Measurements from ENCODE around the gene TRIM33. TPM values are rescaled to one million over a fixed set of nuclear protein-coding genes. Genes with fewer than 3 reads are reported as not detected.

The TRIM33 gene
- total and polyA plus RNA-seq, 2 donors (not counting 3 experiments of a cell fraction or from before 2014, with no cell fraction given) = 10.3 to 29.1 TPM

GRCh38 chr1:114387010-114387360 is 124.0 kb downstream of the TRIM33 start:
- BruUV-seq (replicated peaks) = no TSS peak
- CTCF ChIA-PET = interaction anchor here (1.8 to 1.9 kb wide), 2 partner anchors 20 to 408 kb away, joined by 5 to 7 read pairs; partner anchors contain the start of gene OLFML3

More at GRCh38 chr1:114387010-114387360, 124.0 kb downstream of the TRIM33 start:
- Histone ChIP-seq H4K20me1 (replicated peaks; ENCODE audit: control insufficient read depth, extremely low read depth, insufficient read depth, low read length) (no peaks in the 10 kb centered on the region), H2AFZ (ENCODE audit: low read depth, low read length) (no peak overlapping the region), H3K36me3 (ENCODE audit: control insufficient read depth in 2 of 2, extremely low read depth in 1 of 2, insufficient read depth in 2 of 2, low read length in 2 of 2) (no peaks in the 10 kb centered on the region), H3K27me3 (ENCODE audit: control insufficient read depth in 2 of 2, insufficient read depth in 2 of 2, low read length in 2 of 2) (no peaks in the 10 kb centered on the region), H3K9me3 (replicated peaks; ENCODE audit: control insufficient read depth, insufficient read depth, low read length) (no peaks in the 10 kb centered on the region), H3K4me2 (ENCODE audit: insufficient read depth, low read length) (no peak overlapping the region), H3K27ac (ENCODE audit: insufficient read depth, low read depth, low read length) (no peak overlapping the region), H3K4me3 (replicated peaks in 1 of 3; ENCODE audit: insufficient read depth in 1 of 3, low read depth in 1 of 3, low read length in 3 of 3) (no peak overlapping the region), H3K9me1 (replicated peaks; ENCODE audit: control insufficient read depth, extremely low read depth, insufficient read depth, low read length) (no peaks in the 10 kb centered on the region), H3K9ac (replicated peaks; ENCODE audit: extremely low read depth, insufficient read depth, low read length) (no peak overlapping the region), H3K4me1 (ENCODE audit: control insufficient read depth, extremely low read depth, insufficient read depth, low read length) (no peaks in the 10 kb centered on the region), H3K79me2 (ENCODE audit: control insufficient read depth, insufficient read depth, low read length) (no peaks in the 10 kb centered on the region)
- FAIRE-seq (no peak), DNase-seq (ENCODE audit: low read depth, low spot score) (no peak)
- intact Hi-C loops (cut with micrococcal nuclease) (no loop called here), dilution Hi-C loops (cut with MboI; ENCODE audit: extremely low pct_ligation_motif_present, low sequenced_read_pairs) (no loop called here)
- TF ChIP-seq MYC (IDR thresholded peaks at IDR 0.05; ENCODE audit: low read depth, low read length) (no peak), JUN (IDR thresholded peaks at IDR 0.05; ENCODE audit: borderline replicate concordance, insufficient read depth, insufficient read length, low read depth) (no peak), GATA2 (IDR thresholded peaks at IDR 0.05; ENCODE audit: insufficient read depth, insufficient read length, low read depth, low read length) (no peak), POLR2A (IDR thresholded peaks at IDR 0.05; ENCODE audit: low read depth, low read length) (no peak), POLR2AphosphoS5 (IDR thresholded peaks at IDR 0.05; ENCODE audit: insufficient read depth, low read depth, low read length) (no peak), MAX (IDR thresholded peaks at IDR 0.05; ENCODE audit: insufficient read depth, insufficient read length) (no peak), EZH2 (IDR thresholded peaks at IDR 0.05; ENCODE audit: borderline replicate concordance, low read depth, low read length, severe bottlenecking) (no peak), FOS (IDR thresholded peaks at IDR 0.05; ENCODE audit: borderline replicate concordance, insufficient read depth, low read length) (no peak)
- TF ChIP-seq, protein P1, sequence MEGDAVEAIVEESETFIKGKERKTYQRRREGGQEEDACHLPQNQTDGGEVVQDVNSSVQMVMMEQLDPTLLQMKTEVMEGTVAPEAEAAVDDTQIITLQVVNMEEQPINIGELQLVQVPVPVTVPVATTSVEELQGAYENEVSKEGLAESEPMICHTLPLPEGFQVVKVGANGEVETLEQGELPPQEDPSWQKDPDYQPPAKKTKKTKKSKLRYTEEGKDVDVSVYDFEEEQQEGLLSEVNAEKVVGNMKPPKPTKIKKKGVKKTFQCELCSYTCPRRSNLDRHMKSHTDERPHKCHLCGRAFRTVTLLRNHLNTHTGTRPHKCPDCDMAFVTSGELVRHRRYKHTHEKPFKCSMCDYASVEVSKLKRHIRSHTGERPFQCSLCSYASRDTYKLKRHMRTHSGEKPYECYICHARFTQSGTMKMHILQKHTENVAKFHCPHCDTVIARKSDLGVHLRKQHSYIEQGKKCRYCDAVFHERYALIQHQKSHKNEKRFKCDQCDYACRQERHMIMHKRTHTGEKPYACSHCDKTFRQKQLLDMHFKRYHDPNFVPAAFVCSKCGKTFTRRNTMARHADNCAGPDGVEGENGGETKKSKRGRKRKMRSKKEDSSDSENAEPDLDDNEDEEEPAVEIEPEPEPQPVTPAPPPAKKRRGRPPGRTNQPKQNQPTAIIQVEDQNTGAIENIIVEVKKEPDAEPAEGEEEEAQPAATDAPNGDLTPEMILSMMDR (IDR thresholded peaks at IDR 0.05; ENCODE audit: extremely low read depth in 1 of 2, insufficient read depth in 1 of 2, low read depth in 1 of 2, low read length in 2 of 2) = no peak
- POLR2A ChIA-PET = no interaction called here

All from endothelial cell of umbilical vein (primary cell).